ENCODE results near the gene PCNP.
"Not testable (repeated sequence)": the region's sequence is repeated elsewhere in the genome, so short reads cannot be mapped to it uniquely, and the experiment has no call there.

Gene PCNP, protein sequence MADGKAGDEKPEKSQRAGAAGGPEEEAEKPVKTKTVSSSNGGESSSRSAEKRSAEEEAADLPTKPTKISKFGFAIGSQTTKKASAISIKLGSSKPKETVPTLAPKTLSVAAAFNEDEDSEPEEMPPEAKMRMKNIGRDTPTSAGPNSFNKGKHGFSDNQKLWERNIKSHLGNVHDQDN

DNA sequence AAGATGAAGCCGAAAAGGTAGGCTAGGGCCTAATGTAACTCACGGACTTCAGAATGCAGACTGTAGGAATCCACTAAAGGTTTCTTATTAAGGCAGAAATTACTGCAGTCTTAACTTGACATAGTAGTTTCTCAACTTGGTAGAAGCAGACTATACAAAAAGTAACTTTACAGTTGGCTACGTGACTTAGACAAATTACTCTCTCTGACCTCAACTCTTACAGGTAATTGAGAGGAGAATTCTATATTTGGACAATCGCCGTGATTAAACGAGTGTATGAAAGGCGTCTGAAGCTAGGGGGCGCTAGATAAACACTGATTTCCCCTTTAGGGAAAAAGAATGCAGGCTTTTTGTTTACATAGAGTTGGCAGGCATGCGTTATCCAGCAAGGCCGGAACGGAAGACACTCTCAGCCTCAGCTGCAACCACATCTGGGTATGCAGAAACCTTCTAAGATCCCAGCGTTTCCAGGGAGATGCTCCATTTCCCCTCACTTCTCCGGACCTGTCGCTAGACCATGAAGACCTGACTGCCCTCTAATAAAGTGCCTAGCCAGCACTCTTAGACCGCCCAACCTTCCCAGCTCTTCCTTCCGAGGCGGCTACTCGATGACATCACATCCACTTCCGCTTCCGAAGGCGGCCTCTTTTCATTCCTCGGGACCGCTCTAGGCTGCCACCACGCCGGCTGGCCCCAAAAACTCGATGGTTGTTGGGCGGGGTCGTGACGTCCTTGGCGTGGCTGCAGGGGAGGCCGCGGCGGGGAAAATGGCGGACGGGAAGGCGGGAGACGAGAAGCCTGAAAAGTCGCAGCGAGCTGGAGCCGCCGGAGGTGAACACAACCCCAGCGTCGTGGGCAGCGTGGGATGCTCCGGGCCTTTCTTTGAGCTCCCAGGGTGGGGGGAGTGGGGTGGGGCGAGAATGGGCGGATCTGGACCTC, at the start of gene PCNP:
Gene PCNP (plus strand): TSS at position 732 of the 939 bp plus-strand sequence. CDS start 36 bp downstream, at position 768.
- in situ Hi-C loops (cut with HindIII; ENCODE audit: low pct_ligation_motif_present, low pct_unique_long_range_greater_than_20kb, low sequenced_read_pairs) = no loop called here
- DNase-seq = peak; percentile 97

DNA sequence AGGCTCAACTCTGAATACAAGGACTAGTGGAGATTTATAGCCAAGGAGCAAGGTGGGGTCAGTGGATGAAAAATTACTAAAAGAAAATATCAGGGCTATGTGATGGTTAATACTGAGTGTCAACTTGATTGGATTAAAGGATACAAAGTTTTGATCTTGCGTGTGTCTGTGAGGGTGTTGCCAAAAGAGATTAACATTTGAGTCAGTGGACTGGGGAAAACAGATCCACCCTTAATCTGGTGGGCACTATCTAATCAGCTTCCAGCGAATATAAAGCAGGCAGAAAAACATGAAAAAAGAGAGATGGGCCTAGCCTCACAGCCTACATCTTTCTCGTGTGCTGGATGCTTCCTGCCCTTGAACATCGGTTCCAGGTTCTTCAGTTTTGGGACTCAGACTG, 46.5 kb upstream of the PCNP start:
- in situ Hi-C loops (cut with HindIII; ENCODE audit: low pct_ligation_motif_present, low pct_unique_long_range_greater_than_20kb, low sequenced_read_pairs) = no loop called here
- no peak for DNase-seq

DNA sequence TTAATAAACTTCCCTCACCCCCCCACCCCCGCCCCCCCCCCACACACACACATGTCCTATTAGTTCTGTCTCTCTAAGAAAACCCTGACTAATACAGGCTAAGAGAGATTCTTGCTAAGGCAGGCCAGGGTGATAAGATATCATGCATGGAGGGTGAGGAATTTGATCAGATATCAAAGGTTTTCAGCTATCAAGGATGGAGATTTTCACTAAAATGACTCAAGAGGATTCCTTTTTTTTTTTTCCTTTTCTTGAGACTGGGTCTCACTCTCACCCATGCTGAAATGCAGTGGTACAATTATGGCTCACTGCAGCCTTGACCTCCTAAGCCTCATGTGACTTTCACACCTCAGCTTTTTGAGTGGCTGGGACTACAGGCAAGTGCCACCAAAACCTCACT, 46.1 kb upstream of the PCNP start:
- DNase-seq = no peak
- in situ Hi-C loops (cut with HindIII; ENCODE audit: low pct_ligation_motif_present, low pct_unique_long_range_greater_than_20kb, low sequenced_read_pairs) = no loop called here

DNA sequence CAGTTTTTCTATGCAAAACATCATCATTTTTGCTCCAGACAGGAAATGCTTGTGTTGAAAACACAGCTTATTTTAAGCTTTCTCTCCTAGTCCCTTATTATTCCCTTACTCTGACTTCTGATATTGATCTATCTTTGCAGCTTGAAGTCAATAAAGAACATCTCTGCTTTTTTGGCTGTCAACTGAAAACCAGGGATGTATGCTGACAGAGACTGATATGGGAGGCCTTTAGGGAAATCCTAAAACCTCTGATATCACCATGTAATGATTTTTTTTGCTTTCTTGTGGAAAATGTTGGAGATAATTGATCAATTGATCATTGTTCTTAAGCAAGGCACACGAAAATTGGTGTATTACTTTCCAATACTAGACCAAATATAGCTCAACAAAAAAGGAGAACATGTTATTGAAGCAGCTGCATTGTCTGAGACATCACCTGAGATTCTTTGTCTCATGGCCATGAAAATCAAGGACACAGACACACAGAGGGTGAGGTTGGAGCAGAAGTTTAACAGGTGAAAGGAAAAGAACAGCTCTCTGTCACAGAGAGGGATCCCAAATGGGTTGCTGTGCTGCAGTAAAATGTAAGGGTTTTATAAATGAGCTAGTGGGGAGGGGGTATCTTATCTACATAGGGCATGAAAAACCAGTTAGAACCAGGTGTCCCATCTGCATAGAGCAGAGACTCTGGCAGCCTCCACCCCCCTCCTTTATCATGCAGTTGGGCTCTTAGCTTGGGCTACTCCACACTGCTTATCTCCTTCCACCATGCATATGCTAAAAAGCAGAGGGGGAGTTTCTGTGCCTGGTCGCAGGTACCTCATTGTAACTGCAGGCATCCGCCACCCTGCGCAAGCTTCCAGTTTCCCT, 43.9 kb upstream of the PCNP start:
- in situ Hi-C loops (cut with HindIII; ENCODE audit: low pct_ligation_motif_present, low pct_unique_long_range_greater_than_20kb, low sequenced_read_pairs) = no loop called here
- DNase-seq = no peak

DNA sequence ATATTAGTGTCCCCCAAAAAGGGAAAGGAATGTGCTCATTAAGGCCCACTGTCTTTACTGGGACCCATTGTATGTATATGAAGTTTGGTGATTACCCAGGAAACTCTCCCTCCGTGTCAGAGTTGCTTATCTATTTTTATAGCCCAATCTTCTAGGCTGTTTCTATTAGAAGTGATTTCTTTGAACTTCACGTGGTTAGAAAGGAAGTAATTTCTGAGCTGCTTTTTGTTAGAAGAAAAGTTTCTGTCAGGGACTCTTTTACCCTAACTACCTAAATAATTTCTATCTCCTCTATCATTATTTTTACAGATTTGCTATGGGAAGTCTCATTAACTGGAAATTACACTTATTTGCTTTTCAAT, 43.3 kb upstream of the PCNP start:
- no peak for DNase-seq
- in situ Hi-C loops (cut with HindIII; ENCODE audit: low pct_ligation_motif_present, low pct_unique_long_range_greater_than_20kb, low sequenced_read_pairs) = no loop called here

DNA sequence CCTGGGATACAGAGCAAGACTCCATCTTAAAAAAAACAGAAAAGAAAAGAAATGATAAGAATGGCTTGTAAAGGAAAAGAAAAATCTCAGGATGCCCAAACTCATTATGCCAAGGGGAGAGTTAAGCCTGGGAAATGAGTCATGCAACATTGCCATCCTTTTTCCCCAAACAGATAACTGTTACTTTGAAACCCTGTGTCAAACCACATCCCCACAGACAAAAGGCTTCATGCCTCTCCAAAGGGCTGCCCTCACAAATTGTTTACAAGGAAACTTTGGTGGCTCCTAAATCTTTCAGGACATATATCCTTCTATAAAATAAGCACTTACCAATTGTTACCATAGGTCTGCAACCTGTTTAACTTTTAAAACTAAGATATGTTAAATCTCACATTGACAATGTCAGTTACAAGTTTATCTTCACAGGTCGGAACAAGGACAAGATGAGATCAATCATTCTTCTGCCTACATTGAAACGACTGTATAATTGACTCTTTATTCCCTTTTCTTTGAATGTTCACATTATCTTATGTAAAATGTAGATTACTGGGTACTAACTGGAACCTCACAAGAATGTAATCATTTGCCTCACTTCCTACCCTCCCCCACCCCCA, 42.4 kb upstream of the PCNP start:
- no peak for DNase-seq
- in situ Hi-C loops (cut with HindIII; ENCODE audit: low pct_ligation_motif_present, low pct_unique_long_range_greater_than_20kb, low sequenced_read_pairs) = no loop called here

DNA sequence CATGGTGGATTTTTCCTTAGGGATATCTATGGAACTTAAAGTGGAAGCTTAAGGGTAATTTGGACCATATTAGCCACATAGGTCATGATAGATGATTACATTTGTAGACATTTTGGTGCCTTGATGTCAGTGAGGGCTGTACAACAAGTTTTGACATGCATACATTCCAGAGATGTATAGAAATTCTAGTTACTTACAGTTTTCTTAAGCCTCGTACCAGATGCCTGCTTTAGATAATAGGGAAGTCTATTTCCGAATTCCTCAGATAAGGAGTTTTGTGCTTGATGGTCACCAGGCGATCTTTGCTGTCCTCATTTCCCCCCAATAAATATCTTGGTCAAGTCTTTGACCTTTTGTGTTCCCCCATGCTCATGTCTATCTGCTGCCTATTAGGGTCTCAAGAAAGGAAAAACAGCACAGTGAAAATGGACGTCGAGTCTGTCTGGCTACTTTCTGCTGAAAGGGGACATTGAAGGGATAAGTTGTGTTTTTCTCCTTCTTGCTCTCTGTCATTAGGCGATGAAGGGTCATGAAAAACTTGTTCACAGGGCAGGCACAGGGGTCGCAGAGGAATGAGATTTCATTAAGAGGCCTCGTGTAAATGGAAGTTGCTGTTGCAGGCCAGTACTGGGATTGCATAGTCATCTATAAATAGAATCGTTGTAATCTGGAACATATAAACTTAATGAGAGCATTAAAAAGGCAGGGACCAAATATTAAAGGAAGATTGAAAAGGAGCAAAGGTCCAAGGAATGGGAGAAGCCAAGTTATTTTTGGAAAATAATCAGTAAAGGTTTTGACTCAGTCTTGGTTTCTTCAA, 41.0 kb upstream of the PCNP start:
- no peak for DNase-seq
- in situ Hi-C loops (cut with HindIII; ENCODE audit: low pct_ligation_motif_present, low pct_unique_long_range_greater_than_20kb, low sequenced_read_pairs) = no loop called here

DNA sequence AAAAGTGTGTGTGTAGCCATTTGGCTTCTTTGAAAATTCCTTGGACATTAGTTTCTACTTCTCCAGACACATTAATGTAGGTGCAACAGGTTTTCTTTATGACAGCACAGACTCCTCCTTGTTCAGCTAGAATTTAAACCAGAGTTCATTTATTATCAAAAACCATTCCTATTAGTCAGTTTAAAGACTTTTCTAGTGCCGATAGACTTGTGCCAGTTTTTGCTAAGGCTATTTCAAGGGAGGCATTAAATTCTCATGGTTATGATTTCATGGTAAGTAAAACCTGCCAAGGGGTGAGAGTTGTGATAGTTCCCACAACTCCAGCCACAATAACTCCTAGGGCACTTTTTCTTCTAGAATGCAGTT, 40.4 kb upstream of the PCNP start:
- in situ Hi-C loops (cut with HindIII; ENCODE audit: low pct_ligation_motif_present, low pct_unique_long_range_greater_than_20kb, low sequenced_read_pairs) = no loop called here
- DNase-seq = no peak

DNA sequence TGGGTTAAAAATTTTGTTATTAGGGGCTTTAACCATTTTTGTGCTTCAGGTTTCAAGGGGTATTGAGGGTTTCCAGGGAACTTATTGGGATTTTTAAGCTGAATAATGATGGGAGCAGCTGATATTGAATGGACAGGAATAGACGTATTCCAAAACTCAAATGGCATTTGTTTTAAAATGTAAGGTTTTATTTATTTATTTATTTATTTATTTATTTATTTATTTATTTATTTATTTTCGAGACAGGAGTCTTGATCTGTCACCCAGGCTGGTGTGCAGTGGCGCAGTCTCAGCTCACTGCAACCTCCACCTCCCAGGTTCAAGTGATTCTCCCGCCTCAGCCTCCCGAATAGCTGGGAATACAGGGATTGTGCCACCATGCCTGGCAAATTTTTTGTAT, 38.8 kb upstream of the PCNP start:
- DNase-seq = no peak
- in situ Hi-C loops (cut with HindIII; ENCODE audit: low pct_ligation_motif_present, low pct_unique_long_range_greater_than_20kb, low sequenced_read_pairs) = no loop called here

DNA sequence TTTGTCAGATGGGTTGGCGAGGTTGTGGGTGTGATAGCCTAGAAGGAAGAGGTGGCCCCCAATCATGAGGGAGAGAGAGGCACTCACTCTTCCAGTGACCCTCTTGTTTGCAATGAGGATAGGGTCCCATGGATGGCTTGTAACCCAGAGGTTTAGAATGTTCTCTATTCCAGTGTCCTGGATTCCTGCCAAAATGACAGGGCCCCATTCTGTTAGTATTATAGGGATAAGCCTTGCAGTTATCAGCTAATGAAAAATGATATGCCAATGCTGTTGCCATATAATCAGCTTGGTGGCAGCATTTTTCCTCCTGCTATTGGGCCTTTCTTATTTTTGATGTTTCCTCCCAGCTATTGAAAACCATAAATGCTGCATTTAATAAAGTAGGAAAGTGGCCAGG, 37.7 kb upstream of the PCNP start:
- no peak for DNase-seq
- in situ Hi-C loops (cut with HindIII; ENCODE audit: low pct_ligation_motif_present, low pct_unique_long_range_greater_than_20kb, low sequenced_read_pairs) = no loop called here

DNA sequence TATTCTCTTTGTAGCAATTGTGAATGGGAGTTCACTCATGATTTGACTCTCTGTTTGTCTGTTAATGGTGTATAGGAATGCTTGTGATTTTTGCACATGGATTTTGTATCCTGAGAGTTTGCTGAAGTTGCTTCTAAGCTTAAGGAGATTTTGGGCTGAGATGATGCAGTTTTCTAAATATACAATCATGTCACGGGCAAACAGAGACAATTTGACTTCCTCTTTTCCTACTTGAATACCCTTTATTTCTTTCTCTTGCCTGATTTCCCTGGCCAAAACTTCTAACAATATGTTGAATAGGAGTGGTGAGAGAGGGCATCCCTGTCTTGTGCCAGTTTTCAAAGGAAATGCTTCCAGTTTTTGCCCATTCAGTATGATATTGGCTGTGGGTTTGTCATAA, 37.0 kb upstream of the PCNP start:
- DNase-seq; in situ Hi-C loops (cut with HindIII; ENCODE audit: low pct_ligation_motif_present, low pct_unique_long_range_greater_than_20kb, low sequenced_read_pairs): not testable (repeated sequence)

DNA sequence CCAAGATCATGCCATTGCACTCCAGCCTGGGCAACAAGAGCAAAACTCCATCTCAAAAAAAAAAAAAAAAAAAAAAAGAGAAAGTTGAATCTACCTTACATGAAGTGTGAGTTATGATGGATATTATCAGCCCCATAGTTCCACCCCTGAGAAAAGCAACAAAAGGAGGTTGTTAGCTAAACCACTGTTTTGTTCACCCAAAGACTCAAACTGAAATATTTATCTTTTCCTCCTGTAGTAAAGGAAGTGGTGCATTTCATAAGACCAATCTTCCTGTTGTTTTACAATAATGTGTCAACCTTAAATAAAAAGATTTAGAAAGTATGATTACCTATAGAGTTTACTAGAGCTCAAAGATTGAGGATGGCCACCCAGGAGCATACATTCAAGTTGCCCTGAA, 31.0 kb upstream of the PCNP start:
- in situ Hi-C loops (cut with HindIII; ENCODE audit: low pct_ligation_motif_present, low pct_unique_long_range_greater_than_20kb, low sequenced_read_pairs) = no loop called here
- DNase-seq = no peak

DNA sequence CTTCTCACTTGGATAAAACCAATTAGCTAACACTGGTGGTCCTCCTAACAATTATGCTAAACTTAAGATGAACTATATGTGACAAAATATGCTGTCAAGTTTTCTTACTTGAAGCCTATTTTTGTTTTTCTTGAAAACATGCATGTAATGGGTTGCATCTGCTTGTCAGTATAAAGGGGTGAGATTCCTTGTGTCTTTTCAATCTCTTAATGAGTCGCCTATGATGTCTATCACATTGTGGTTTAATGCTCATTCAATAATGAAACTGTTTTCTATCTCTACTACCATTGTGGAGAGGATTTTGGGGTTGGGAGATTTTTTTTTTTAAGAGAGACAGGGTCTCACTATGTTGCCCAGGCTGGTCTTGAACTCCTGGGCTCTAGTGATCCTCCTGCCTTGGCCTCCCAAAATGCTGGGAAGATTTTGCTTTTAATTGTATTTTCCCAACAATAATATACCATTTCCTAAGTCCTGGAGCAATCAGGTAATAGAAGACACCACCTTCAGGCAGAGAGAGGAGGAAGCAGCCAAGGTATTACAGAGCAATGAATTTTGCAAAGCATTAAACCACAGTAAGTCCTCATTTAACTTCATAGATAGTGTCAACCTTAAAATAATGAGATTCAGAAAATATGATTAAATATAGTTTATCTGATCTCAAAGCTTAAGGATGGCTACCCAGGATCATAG, 29.7 kb upstream of the PCNP start:
- in situ Hi-C loops (cut with HindIII; ENCODE audit: low pct_ligation_motif_present, low pct_unique_long_range_greater_than_20kb, low sequenced_read_pairs) = no loop called here
- DNase-seq = no peak

DNA sequence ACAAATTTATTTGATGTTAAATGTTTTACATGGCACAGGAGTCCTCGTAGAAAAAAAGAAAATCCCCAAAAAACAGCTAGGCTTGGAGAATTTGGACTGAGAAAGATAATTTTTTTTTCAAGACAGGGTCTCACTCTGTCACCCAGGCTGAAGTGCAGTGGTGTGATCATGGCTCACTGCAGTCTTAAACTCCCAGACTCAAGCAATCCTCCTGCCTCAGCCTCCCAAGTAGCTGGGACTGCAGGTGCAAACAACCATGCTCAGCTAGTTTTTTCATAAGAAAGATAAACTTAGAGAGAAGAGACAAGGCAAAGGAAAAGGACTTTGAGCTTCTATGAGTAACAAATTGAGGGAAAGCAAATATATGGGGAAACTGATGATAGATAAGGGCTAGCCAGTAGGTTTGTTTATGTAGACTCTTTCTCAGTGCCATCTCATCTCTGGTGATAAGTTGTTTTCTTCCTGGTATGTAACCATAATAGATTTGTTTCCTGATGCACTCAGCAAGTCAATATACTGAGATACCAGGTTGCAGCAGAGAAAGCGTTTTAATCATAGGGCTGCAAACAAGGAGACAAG, 25.4 kb upstream of the PCNP start:
- DNase-seq = no peak
- in situ Hi-C loops (cut with HindIII; ENCODE audit: low pct_ligation_motif_present, low pct_unique_long_range_greater_than_20kb, low sequenced_read_pairs) = no loop called here

DNA sequence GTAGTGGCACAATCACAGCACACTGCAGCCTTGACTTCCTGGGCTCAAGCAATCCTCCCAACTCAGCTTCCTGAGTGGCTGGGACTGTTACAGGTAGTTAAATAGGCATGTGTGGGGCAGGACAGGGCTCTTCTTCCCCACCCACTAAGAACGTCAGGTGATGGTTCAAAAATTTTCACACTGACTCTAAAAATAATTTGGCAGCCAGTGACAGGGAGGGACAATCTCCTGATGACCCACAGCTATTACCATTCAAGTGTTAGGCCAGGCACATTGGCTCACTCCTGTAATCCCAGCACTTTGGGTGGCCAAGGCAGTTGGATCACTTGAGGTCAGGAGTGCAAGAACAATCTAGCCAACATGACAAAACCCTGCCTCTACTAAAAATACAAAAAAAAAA, 24.5 kb upstream of the PCNP start:
- DNase-seq = no peak
- in situ Hi-C loops (cut with HindIII; ENCODE audit: low pct_ligation_motif_present, low pct_unique_long_range_greater_than_20kb, low sequenced_read_pairs) = no loop called here

DNA sequence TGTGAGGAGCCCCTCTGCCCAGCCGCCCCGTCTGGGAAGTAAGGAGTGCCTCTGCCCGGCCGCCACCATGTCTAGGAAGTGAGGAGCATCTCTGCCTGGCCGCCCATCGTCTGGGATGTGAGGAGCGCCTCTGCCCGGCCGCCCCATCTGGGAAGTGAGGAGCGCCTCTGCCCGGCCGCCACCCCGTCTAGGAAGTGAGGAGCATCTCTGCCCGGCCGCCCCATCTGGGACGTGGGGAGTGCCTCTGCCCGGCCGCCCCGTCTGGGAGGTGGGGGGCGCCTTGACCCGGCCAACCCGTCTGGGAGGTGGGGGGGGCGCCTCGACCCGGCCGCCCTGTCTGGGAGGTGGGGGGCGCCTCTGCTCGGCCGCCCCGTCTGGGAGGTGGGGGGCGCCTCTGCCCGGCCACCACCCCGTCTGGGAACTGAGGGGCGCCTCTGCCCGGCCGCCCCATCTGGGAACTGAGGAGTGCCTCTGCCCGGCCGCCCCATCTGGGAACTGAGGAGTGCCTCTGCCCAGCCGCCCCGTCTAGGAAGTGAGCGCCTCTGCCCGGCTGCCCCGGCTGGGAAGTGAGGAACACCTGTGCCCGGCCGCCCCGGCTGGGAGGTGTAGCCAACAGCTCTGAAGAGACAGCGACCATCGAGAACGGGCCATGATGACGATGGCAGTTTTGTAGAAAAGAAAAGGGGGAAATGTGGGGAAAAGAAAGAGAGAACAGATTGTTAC, 22.5 kb upstream of the PCNP start:
- DNase-seq = not testable (repeated sequence)

DNA sequence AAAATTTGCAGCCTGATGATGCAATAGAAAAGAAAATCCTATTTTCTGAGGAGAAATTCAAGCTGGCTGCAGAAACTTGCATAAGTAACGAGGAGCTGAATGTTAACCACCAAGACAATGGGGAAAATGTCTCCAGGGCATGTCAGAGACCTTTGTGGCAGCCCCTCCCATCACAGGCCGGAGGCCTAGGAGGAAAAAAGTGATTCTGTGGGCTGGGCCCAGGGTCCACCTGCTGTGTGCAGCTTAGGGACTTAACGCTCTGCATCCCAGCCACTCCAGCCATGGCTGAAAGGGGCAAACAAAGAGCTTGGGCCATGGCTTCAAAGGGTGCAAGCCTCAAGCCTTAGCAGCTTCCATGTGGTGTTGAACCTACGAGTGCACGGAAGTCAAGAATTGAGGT, 20.6 kb upstream of the PCNP start:
- DNase-seq; in situ Hi-C loops (cut with HindIII; ENCODE audit: low pct_ligation_motif_present, low pct_unique_long_range_greater_than_20kb, low sequenced_read_pairs): not testable (repeated sequence)

More for the DNA sequence above, 22.5 kb upstream of the PCNP start:
- in situ Hi-C loops (cut with HindIII; ENCODE audit: low pct_ligation_motif_present, low pct_unique_long_range_greater_than_20kb, low sequenced_read_pairs) = not testable (repeated sequence)

Data from ACHN (cell line).